GM12878 (cell line): ENCODE measurements around the gene SHANK3. TPM values are rescaled to one million over a fixed set of nuclear protein-coding genes. Genes with fewer than 3 reads are reported as not detected.

Experiments
- ATAC-seq: fragments of 200-7000 bp; cut with Tn5 transposase; 3 replicates; pipeline ENCODE4 v1.9.1; 2020; ENCODE audit warnings: mild to moderate bottlenecking, moderate library complexity
- BruUV-seq: library from RNA; stranded (reverse); fragments of 400-500 nt; replicated peaks from 2 replicates; lab custom pipeline; 2021; lab: Mats Ljungman, UMichigan
- CTCF ChIA-PET: fragments of 300-600 bp; sonication (Branson Sonifier 250); formaldehyde crosslinking; extraction: SDS; loops from one replicate; lab custom pipeline; 2021; ENCODE audit warnings: inconsistent platforms; lab: Yijun Ruan, JAX
- POLR2A ChIA-PET: fragments of 350-600 bp; formaldehyde crosslinking; extraction: SDS; loops from one replicate; lab custom pipeline; 2021; ENCODE audit warnings: inconsistent platforms; lab: Charles Lee
- RAD21 ChIA-PET: fragments of 300-600 bp; sonication (Branson Sonifier 250); formaldehyde crosslinking; loops from one replicate; lab custom pipeline; 2023; ENCODE audit warnings: antibody characterized with exemption; ENCODE audit not compliant: unreplicated experiment; lab: Charles Lee
- SMC1A ChIA-PET: fragments of 300-600 bp; sonication (Branson Sonifier 250); formaldehyde crosslinking; loops from one replicate; lab custom pipeline; 2023; ENCODE audit not compliant: unreplicated experiment, uncharacterized antibody; lab: Charles Lee
- DNase-seq: peaks from one replicate; pipeline ENCODE4 v3.0.0-alpha.2; 2011; ENCODE audit warnings: low read depth, low spot score
- FAIRE-seq: peaks from 3 replicates; lab custom pipeline; 2011; peaks lifted over from hg19 to GRCh38; lab: Jason Lieb, UNC
- H2AFZ ChIP-seq: 2 replicates; pipeline ENCODE4 v1.6.0; 2011; ENCODE audit warnings: low read depth, low read length, control low read depth; ENCODE audit not compliant: control insufficient read depth
- H3K27ac ChIP-seq: 2 replicates; pipeline ENCODE4 v1.5.1; 2011; ENCODE audit warnings: control low read depth; ENCODE audit not compliant: control insufficient read depth, insufficient read depth
- H3K27me3 ChIP-seq, 2 experiments: replicated peaks in 1 of 2; 2 replicates each; pipeline versions ENCODE4 v1.6.0 to v1.6.1; 2011; ENCODE audit warnings: low read length in 1 of 2; ENCODE audit not compliant: control insufficient read depth in 2 of 2, insufficient read depth in 2 of 2
- H3K36me3 ChIP-seq, 2 experiments: 2 replicates each; pipeline ENCODE4 v1.5.1; 2011; ENCODE audit warnings: low read length in 1 of 2; ENCODE audit not compliant: control insufficient read depth in 2 of 2, insufficient read depth in 2 of 2
- H3K4me1 ChIP-seq: 2 replicates; pipeline ENCODE4 v1.6.1; 2011; ENCODE audit warnings: mild to moderate bottlenecking, low read length, moderate library complexity, mixed read lengths; ENCODE audit not compliant: control insufficient read depth, insufficient read depth
- H3K4me2 ChIP-seq: 2 replicates; pipeline ENCODE4 v1.6.0; 2011; ENCODE audit warnings: control low read depth; ENCODE audit not compliant: control insufficient read depth, insufficient read depth
- H3K4me3 ChIP-seq: fragments of 200-600 bp; sonication (generic); 2 replicates; pipeline ENCODE4 v1.5.1; 2016
- H3K79me2 ChIP-seq: 2 replicates; pipeline ENCODE4 v1.6.0; 2011; ENCODE audit warnings: low read length; ENCODE audit not compliant: control insufficient read depth, insufficient read depth
- H3K9ac ChIP-seq: 2 replicates; pipeline ENCODE4 v1.8.0; 2011; ENCODE audit warnings: low read length, control low read depth, mixed read lengths; ENCODE audit not compliant: control insufficient read depth, insufficient read depth
- H3K9me3 ChIP-seq: replicated peaks from 3 replicates; pipeline ENCODE4 v1.5.1; 2011; ENCODE audit warnings: mild to moderate bottlenecking, low read length; ENCODE audit not compliant: control insufficient read depth, insufficient read depth
- H4K20me1 ChIP-seq: 2 replicates; pipeline ENCODE4 v1.6.0; 2011; ENCODE audit not compliant: control insufficient read depth, insufficient read depth
- BCL3 ChIP-seq: IDR thresholded peaks from 2 replicates; pipeline ENCODE4 v1.6.1; 2011; ENCODE audit warnings: borderline replicate concordance, low read depth, mild to moderate bottlenecking, moderate library complexity, low read length; ENCODE audit not compliant: insufficient read depth, poor library complexity, severe bottlenecking
- GABPA ChIP-seq: IDR thresholded peaks from 2 replicates; pipeline ENCODE4 v1.6.1; 2014; ENCODE audit warnings: antibody characterized with exemption, low read depth, mild to moderate bottlenecking, inconsistent platforms
- RAD21 ChIP-seq: IDR thresholded peaks from 2 replicates; pipeline ENCODE4 v1.6.1; 2011; ENCODE audit warnings: mild to moderate bottlenecking, low read depth, low read length, moderate library complexity; ENCODE audit not compliant: insufficient read depth
- RCOR1 ChIP-seq: conservative IDR thresholded peaks from 2 replicates; pipeline ENCODE4 v1.6.1; 2012; ENCODE audit warnings: low read depth, low read length, improper control_type of control experiment
- WGBS: methylation state at CpG from one replicate; pipeline ENCODE4 v1.1.6; 2016; ENCODE audit warnings: low lambda C conversion rate; ENCODE audit not compliant: insufficient replicate concordance, insufficient coverage; ENCODE audit errors: missing lambda C conversion rate; 5-methylcytosine and 5-hydroxymethylcytosine counted together
- in situ Hi-C: fragments of 300-500 bp; cut with MboI; formaldehyde crosslinking; loops from 9 replicates; pipeline ENCODE4 v1.14.3; 2018; ENCODE audit warnings: mixed read lengths
- intact Hi-C: fragments of 100-400 bp; cut with micrococcal nuclease; formaldehyde crosslinking; loops from one replicate; pipeline ENCODE4 v1.14.2; 2022; ENCODE audit not compliant: unreplicated experiment
- polyA plus RNA-seq, 11 experiments: library from polyadenylated mRNA; depleted of rRNA in 4 of 11; unstranded in 6 of 11; stranded (reverse) in 5 of 11; fragments of >200 nt; fragmentation: Nextera tagmentation in 4 of 11; fragmentation: Illumina TruSeq in 1 of 11; extraction: Ambion mirVana in 4 of 11; extraction: Trizol in 1 of 11; gene quantifications; 1 replicate in 1 of 11; 2 replicates in 10 of 11; pipeline versions ENCODE4 v1.2.1 to v1.2.3, GENCODE V29; 2011 to 2016; ENCODE audit warnings: inconsistent platforms in 2 of 11, missing spikeins in 2 of 11, low read depth in 1 of 11
- total RNA-seq, 4 experiments: library from RNA; depleted of rRNA in 3 of 4; stranded (reverse); fragments of >200 nt in 3 of 4; fragmentation: Illumina TruSeq in 1 of 4; extraction: Trizol in 1 of 4; gene quantifications; 2 replicates each; pipeline versions ENCODE4 v1.2.1 to v1.2.3, GENCODE V29; 2013 to 2021

Gene SHANK3
- total and polyA plus RNA-seq, 10 of the 15 experiments (the other 5 are each of a cell fraction or from before 2014, with no cell fraction given), result under 0.01 to 0.10 (median 0.05) TPM; not detected in 6

DNA sequence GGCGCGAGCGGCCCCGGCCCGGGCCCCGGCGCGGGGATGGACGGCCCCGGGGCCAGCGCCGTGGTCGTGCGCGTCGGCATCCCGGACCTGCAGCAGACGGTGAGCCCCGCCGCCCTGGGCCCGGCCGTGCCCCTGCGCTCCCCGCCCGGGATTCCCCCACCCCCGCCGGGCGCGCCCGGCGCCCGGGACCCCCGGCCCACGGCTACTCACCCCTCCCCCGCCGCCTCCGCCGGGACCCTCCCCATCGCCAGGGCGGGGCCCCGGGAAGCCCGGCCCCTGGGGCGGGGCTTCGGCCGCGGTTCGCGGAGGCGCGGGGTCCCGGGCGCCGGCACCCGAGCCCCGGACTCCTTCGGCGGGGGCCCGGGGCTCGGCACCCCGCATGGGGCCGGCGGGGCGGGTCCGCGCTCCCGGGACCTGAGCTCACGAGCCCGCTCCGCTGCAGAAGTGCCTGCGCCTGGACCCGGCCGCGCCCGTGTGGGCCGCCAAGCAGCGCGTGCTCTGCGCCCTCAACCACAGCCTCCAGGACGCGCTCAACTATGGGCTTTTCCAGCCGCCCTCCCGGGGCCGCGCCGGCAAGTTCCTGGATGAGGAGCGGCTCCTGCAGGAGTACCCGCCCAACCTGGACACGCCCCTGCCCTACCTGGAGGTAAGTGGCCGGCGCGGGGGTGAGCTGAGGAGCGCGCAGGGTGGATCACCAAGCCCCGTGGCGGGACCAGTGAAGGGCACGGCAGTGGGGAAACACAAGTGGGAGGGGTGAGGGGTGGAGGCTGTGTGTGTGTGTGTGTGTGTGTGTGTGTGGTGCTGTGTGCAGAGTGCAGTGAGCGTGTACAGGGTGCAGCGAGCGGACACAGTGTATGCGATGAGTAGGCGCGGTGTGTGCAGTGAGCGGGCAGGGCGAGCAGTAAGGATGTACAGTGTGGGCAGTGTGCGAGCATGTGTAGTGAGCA is 2.3 kb downstream of the SHANK3 start:
- FAIRE-seq (no peak), DNase-seq (no peak), ATAC-seq (no peak)
- in situ Hi-C loops (no loop called here), intact Hi-C loops (no loop called here)
- ChIA-PET POLR2A (no interaction called here), CTCF (no interaction called here), SMC1A (no interaction called here), RAD21 (no interaction called here)
- H3K4me1 ChIP-seq, result no peaks in the 10 kb centered on the region
- no peaks in the 10 kb centered on the region for H3K9me3 ChIP-seq
- H3K36me3 ChIP-seq, result no peaks in the 10 kb centered on the region
- no peaks in the 10 kb centered on the region for H3K79me2 ChIP-seq
- TF ChIP-seq BCL3 (peak; percentile 90), RAD21 (no peak)
- no peak overlapping the region; the same call in 1 of the 2 replicates for H3K4me2 ChIP-seq
- no peak overlapping the region for H3K27ac ChIP-seq
- no TSS peak for BruUV-seq
- no peaks in the 10 kb centered on the region for H4K20me1 ChIP-seq
- H2AFZ ChIP-seq, result no peak overlapping the region
- 29% methylated on average over 24 of the region's 105 CpGs for WGBS
- peaks cover 8 to 12% of the 10 kb centered on the region in 2 experiments for H3K27me3 ChIP-seq
- H3K9ac ChIP-seq, result no peak overlapping the region
- H3K4me3 ChIP-seq, result no peak overlapping the region

DNA sequence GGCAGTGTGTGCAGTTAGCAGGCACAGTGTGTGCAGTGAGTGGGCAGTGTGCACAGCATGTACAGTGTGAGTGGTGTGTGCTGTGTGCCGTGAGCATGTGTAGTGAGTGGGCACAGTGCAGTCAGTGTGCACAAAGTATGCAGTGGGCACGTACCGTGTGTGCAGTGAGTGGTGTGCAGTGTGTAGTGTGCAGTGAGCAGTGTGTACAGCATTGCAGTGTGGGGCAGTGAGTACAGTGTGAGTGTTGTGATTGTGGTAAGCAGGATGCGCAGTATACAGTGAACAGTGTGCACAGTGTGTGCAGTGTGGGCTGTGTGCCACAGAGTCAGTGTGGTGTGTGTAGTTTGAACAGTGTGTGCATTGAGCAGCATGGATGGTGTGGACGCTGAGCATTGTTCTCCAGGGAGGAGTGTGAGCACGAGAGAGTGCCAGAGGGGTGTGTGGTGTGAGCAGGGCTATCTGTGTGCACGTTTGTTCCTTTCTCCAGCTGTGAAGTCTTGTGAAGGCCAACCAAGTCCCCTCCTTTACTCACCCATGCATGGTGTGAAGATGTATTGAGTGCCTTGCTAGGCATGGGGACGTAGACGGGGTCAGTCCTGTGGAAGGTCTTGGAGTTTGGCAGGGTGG is 3.0 kb downstream of the SHANK3 start:
- ATAC-seq (no peak), FAIRE-seq (no peak), DNase-seq (no peak)
- ChIA-PET CTCF (no interaction called here), POLR2A (no interaction called here), SMC1A (no interaction called here), RAD21 (no interaction called here)
- Histone ChIP-seq H3K4me3 (no peak overlapping the region), H3K9ac (no peak overlapping the region), H3K4me1 (no peaks in the 10 kb centered on the region), H3K27me3 (peaks cover 8 to 12% of the 10 kb centered on the region in 2 experiments), H3K79me2 (no peaks in the 10 kb centered on the region), H3K9me3 (no peaks in the 10 kb centered on the region), H3K27ac (no peak overlapping the region), H4K20me1 (no peaks in the 10 kb centered on the region), H3K4me2 (no peak overlapping the region), H3K36me3 (no peaks in the 10 kb centered on the region), H2AFZ (no peak overlapping the region)
- TF ChIP-seq GABPA, result no peak
- TF ChIP-seq BCL3, result peak; percentile 5
- no peak for TF ChIP-seq RCOR1
- WGBS, result 57% methylated on average over 9 of the region's 9 CpGs
- in situ Hi-C loops (no loop called here), intact Hi-C loops (no loop called here)
- no TSS peak for BruUV-seq
